ENCODE measurements around the gene XPNPEP3. TPM values are rescaled to one million over a fixed set of nuclear protein-coding genes. Genes with fewer than 3 reads are reported as not detected.

XPNPEP3 gene
- total RNA-seq, 1 experiment from 2014 or later = 17.5 TPM

DNA sequence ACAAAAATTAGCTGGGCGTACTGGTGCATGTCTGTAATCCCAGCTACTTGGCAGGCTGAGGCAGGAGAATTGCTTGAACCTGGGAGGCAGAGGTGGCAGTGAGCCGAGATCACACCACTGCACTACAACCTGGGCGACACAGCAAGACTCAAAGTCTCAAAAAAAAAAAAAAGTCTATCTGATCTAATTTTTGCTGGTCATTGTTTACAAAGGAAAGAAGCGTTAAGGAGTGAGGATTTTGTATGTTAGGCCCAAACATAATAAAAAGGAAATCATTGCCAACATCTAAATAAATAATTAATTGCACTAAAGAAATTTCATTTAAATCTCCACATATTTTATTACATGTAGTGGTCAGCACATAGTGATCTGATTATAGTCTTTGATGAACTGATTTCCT, 97.2 kb downstream of the XPNPEP3 start:
- H3K9ac ChIP-seq (ENCODE audit: low read length) = no peak overlapping the region
- H3K27ac ChIP-seq (ENCODE audit: low read length) = no peak overlapping the region
- H3K36me3 ChIP-seq (ENCODE audit: insufficient read depth, low read length) = peaks cover 33% of the 10 kb centered on the region
- H3K9me3 ChIP-seq (ENCODE audit: low read length) = no peaks in the 10 kb centered on the region
- H3K4me1 ChIP-seq (ENCODE audit: low read length) = peaks cover 21% of the 10 kb centered on the region
- peaks cover 65% of the 10 kb centered on the region for H3K79me2 ChIP-seq (ENCODE audit: low read length)
- H2AFZ ChIP-seq (ENCODE audit: low read length) = no peak overlapping the region
- no peaks in the 10 kb centered on the region for H4K20me1 ChIP-seq (ENCODE audit: insufficient read depth, low read depth, low read length)
- no peaks in the 10 kb centered on the region for H3K9me2 ChIP-seq (replicated peaks; ENCODE audit: insufficient read depth, low read length)
- no peak overlapping the region for H3K4me2 ChIP-seq (ENCODE audit: low read depth, low read length, poor library complexity, severe bottlenecking)
- H3K4me3 ChIP-seq (ENCODE audit: low read length) = no peak overlapping the region
- no peak for DNase-seq
- no peaks in the 10 kb centered on the region for H3K27me3 ChIP-seq (ENCODE audit: low read length)

DNA sequence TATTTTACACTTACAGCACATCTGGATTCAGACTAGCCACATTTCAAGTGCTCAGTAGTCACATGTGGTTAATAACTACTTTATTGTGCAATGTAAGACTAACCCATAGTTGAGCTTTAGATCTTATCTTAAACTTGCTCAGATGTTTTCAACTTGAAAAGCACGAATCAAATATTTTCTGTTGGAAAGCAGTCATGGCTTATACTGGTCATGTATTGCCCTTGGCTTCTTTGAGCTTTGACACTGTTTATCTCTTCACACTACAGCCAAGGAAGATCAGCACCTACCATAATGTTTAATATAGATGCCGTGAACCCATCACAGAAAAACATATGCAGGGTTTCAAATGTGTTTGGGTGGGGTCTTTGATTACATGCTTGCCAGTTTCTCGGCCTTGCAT, 98.6 kb downstream of the XPNPEP3 start:
- no peaks in the 10 kb centered on the region for H3K9me3 ChIP-seq (ENCODE audit: low read length)
- H3K9me2 ChIP-seq (replicated peaks; ENCODE audit: insufficient read depth, low read length) = no peaks in the 10 kb centered on the region
- no peak overlapping the region for H3K27ac ChIP-seq (ENCODE audit: low read length)
- DNase-seq = no peak
- peaks cover 16% of the 10 kb centered on the region for H3K4me1 ChIP-seq (ENCODE audit: low read length)
- H3K79me2 ChIP-seq (ENCODE audit: low read length) = peaks cover 78% of the 10 kb centered on the region
- H2AFZ ChIP-seq (ENCODE audit: low read length) = no peak overlapping the region
- H3K36me3 ChIP-seq (ENCODE audit: insufficient read depth, low read length) = peaks cover 33% of the 10 kb centered on the region
- H3K4me2 ChIP-seq (ENCODE audit: low read depth, low read length, poor library complexity, severe bottlenecking) = no peak overlapping the region
- H3K4me3 ChIP-seq (ENCODE audit: low read length) = no peak overlapping the region
- no peaks in the 10 kb centered on the region for H3K27me3 ChIP-seq (ENCODE audit: low read length)
- 0 out of 2 replicates have a peak, but pooled peaks cover 4% of the 10 kb centered on the region for H4K20me1 ChIP-seq (ENCODE audit: insufficient read depth, low read depth, low read length)
- no peak overlapping the region for H3K9ac ChIP-seq (ENCODE audit: low read length)

DNA sequence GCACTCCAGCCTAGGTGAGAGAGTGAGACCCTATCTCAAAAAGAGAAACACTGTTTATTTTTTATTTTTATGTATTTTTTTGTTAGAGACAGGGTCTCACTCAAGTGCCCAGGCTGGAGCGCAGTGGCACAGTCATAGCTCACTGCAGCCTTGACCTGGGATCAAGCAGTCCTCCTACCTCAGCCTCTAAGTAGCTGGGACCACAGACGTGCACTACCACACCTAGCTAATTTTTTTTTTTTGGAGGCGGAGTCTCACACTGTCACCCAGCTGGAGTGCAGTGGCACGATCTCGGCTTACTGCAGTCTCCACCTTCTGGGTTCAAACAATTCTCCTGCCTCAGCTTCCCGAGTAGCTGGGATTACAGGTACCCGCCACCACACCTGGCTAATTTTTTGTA, 100.7 kb downstream of the XPNPEP3 start:
- no peaks in the 10 kb centered on the region for H3K9me3 ChIP-seq (ENCODE audit: low read length)
- H3K79me2 ChIP-seq (ENCODE audit: low read length) = peaks cover 81% of the 10 kb centered on the region
- no peak overlapping the region for H3K27ac ChIP-seq (ENCODE audit: low read length)
- 0 out of 2 replicates have a peak, but pooled peaks cover 4% of the 10 kb centered on the region for H4K20me1 ChIP-seq (ENCODE audit: insufficient read depth, low read depth, low read length)
- peaks cover 11% of the 10 kb centered on the region for H3K4me1 ChIP-seq (ENCODE audit: low read length)
- H2AFZ ChIP-seq (ENCODE audit: low read length) = no peak overlapping the region
- no peaks in the 10 kb centered on the region for H3K27me3 ChIP-seq (ENCODE audit: low read length)
- H3K4me2 ChIP-seq (ENCODE audit: low read depth, low read length, poor library complexity, severe bottlenecking) = no peak overlapping the region
- H3K9ac ChIP-seq (ENCODE audit: low read length) = no peak overlapping the region
- no peaks in the 10 kb centered on the region for H3K9me2 ChIP-seq (replicated peaks; ENCODE audit: insufficient read depth, low read length)
- DNase-seq = no peak
- no peak overlapping the region for H3K4me3 ChIP-seq (ENCODE audit: low read length)
- H3K36me3 ChIP-seq (ENCODE audit: insufficient read depth, low read length) = peaks cover 38% of the 10 kb centered on the region

DNA sequence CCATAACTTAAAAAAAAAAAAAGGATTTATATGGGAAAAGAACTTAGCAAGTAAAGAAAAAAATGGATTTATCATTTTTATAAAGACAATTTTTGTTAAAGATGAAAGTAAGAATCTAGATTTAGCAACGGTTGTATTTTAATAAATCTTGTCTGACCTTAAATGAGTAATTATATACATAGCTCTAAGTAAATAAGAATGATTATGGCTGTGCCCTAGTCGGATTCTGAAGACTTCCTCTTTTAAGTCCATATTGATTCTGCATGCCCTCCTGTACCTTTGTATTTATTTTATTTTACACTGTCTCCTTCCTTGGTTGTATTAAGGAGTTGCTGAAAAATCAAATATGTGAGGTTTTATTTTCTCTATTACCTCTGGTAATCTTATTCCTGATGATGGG, 101.4 kb downstream of the XPNPEP3 start:
- H3K9ac ChIP-seq (ENCODE audit: low read length) = no peak overlapping the region
- peaks cover 39% of the 10 kb centered on the region for H3K36me3 ChIP-seq (ENCODE audit: insufficient read depth, low read length)
- 0 out of 2 replicates have a peak, but pooled peaks cover 4% of the 10 kb centered on the region for H4K20me1 ChIP-seq (ENCODE audit: insufficient read depth, low read depth, low read length)
- no peak overlapping the region for H2AFZ ChIP-seq (ENCODE audit: low read length)
- H3K4me2 ChIP-seq (ENCODE audit: low read depth, low read length, poor library complexity, severe bottlenecking) = no peak overlapping the region
- H3K4me3 ChIP-seq (ENCODE audit: low read length) = no peak overlapping the region
- no peaks in the 10 kb centered on the region for H3K27me3 ChIP-seq (ENCODE audit: low read length)
- peaks cover 78% of the 10 kb centered on the region for H3K79me2 ChIP-seq (ENCODE audit: low read length)
- no peak for DNase-seq
- no peak overlapping the region for H3K27ac ChIP-seq (ENCODE audit: low read length)
- peaks cover 4% of the 10 kb centered on the region for H3K4me1 ChIP-seq (ENCODE audit: low read length)
- no peaks in the 10 kb centered on the region for H3K9me2 ChIP-seq (replicated peaks; ENCODE audit: insufficient read depth, low read length)
- no peaks in the 10 kb centered on the region for H3K9me3 ChIP-seq (ENCODE audit: low read length)

DNA sequence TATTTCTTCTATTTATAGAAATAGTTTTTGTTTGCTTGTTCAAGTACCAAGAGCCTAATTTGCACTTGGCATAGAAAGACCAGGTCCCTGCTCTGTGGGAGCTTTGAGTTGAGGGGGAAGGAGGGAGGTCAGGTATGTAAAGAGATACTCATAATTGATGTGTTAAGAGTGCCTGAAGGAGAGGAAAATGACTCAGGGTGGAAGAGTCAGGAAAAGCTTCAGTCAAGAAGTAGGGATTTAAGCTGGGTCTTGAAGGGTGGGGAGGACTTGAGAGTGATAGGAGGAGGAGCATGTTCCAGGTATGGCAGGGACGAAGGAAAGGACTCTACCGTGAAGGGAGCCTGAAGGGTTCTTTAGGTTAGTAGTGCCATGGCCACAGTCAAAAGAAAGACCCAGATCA, 103.2 kb downstream of the XPNPEP3 start:
- no peak overlapping the region for H3K9ac ChIP-seq (ENCODE audit: low read length)
- peaks cover 65% of the 10 kb centered on the region for H3K79me2 ChIP-seq (ENCODE audit: low read length)
- DNase-seq = no peak
- H3K36me3 ChIP-seq (ENCODE audit: insufficient read depth, low read length) = peaks cover 34% of the 10 kb centered on the region
- no peaks in the 10 kb centered on the region for H3K4me1 ChIP-seq (ENCODE audit: low read length)
- H4K20me1 ChIP-seq (ENCODE audit: insufficient read depth, low read depth, low read length) = 0 out of 2 replicates have a peak, but pooled peaks cover 4% of the 10 kb centered on the region
- no peak overlapping the region for H2AFZ ChIP-seq (ENCODE audit: low read length)
- H3K4me3 ChIP-seq (ENCODE audit: low read length) = no peak overlapping the region
- no peak overlapping the region for H3K4me2 ChIP-seq (ENCODE audit: low read depth, low read length, poor library complexity, severe bottlenecking)
- H3K9me3 ChIP-seq (ENCODE audit: low read length) = no peaks in the 10 kb centered on the region
- H3K27me3 ChIP-seq (ENCODE audit: low read length) = no peaks in the 10 kb centered on the region
- no peaks in the 10 kb centered on the region for H3K9me2 ChIP-seq (replicated peaks; ENCODE audit: insufficient read depth, low read length)
- H3K27ac ChIP-seq (ENCODE audit: low read length) = no peak overlapping the region

DNA sequence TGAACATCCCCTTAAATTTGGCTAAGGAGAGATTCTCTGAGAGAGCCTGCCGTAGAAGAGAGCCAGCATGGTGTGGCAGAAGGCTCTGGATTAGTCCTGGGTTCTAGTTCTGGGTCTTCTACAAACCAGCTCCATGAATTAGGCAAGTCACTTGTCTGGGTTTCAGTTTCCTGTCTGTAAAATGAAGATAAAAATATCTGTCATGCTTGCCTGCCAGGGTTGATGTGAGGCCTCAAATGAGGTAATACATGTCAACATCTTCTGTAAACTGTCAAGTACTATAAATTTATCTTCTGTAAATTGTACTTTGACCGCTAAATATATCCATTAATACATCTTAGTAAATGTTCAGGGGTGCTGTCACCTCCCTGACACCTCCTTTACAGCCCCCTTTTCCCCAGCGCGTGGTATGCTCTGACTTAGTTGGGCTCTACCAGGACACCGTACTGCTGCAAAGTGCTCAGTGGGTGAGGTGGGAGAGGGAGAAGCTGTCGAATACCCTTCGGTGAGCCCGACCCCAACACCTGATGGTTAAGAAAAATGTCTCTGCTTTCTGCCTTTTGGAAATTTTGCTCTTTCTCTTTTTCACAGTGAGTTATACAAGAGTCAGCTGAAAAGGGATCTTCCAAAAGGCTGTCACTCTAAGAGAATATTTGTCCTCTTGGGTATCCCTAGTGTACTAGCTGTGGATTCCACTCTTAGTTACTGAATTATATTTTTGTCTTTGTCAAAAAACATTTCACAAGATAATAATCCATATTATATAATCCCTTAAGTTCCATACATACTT, 109.2 kb downstream of the XPNPEP3 start:
- no peaks in the 10 kb centered on the region for H3K9me2 ChIP-seq (replicated peaks; ENCODE audit: insufficient read depth, low read length)
- H3K4me3 ChIP-seq (ENCODE audit: low read length) = no peak overlapping the region
- H3K27ac ChIP-seq (ENCODE audit: low read length) = no peak overlapping the region
- DNase-seq = no peak
- H2AFZ ChIP-seq (ENCODE audit: low read length) = no peak overlapping the region
- no peaks in the 10 kb centered on the region for H4K20me1 ChIP-seq (ENCODE audit: insufficient read depth, low read depth, low read length)
- H3K27me3 ChIP-seq (ENCODE audit: low read length) = no peaks in the 10 kb centered on the region
- no peak overlapping the region for H3K9ac ChIP-seq (ENCODE audit: low read length)
- no peaks in the 10 kb centered on the region for H3K4me1 ChIP-seq (ENCODE audit: low read length)
- H3K36me3 ChIP-seq (ENCODE audit: insufficient read depth, low read length) = peaks cover 46% of the 10 kb centered on the region
- no peak overlapping the region for H3K4me2 ChIP-seq (ENCODE audit: low read depth, low read length, poor library complexity, severe bottlenecking)
- H3K9me3 ChIP-seq (ENCODE audit: low read length) = no peaks in the 10 kb centered on the region
- H3K79me2 ChIP-seq (ENCODE audit: low read length) = peaks cover 18% of the 10 kb centered on the region

DNA sequence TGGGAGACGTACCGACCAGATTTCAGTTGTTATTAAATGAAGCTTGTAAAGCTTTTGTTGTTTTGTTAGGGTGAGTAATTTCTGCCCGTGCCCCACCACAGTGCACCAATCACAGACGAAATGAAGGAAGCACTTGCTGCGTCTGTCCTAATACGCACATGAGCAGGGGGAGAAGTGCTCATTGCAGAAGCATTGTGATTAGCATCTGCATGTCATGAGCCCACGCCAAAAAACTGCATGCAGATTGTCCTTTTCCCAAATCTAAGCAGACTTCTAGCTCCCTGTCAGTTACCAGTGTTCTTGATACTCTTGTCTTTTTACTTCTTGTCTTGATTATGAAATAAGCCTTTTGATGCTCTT, 109.8 kb downstream of the XPNPEP3 start:
- no peak overlapping the region for H3K4me2 ChIP-seq (ENCODE audit: low read depth, low read length, poor library complexity, severe bottlenecking)
- H3K27ac ChIP-seq (ENCODE audit: low read length) = no peak overlapping the region

DNA sequence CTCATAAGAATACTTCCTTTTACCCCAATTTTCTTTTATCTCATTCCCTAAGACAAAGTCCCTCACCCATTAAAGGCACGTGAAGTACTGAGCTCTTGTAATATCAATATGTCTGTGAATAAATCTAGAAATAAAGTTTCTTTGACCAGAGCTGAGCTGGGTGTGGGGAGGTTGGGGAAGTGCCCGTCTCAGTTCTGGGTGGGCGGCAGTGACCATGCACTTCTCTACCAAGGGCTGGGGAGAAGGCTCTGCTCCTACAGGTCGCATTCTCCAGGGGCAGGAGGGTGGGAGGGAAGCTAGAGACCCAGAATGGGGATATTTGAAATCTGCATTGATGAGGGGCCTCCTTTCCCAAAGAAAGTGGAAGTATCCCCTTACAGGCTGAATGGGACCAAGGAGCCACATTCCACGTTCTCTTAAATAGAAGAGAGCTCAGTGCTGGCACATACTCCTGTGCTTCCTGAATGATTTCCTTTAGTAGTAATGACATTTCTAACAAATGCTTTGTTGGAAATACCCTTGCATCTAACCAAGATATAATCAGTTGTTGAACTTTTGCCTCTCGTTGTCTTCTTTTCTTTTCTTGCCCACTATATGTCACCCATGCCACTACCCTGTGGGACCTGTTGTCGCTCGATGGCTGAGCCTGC, 110.3 kb downstream of the XPNPEP3 start:
- Histone ChIP-seq H3K27ac (ENCODE audit: low read length) (no peak overlapping the region), H2AFZ (ENCODE audit: low read length) (no peak overlapping the region), H3K79me2 (ENCODE audit: low read length) (peaks cover 10% of the 10 kb centered on the region), H4K20me1 (ENCODE audit: insufficient read depth, low read depth, low read length) (no peaks in the 10 kb centered on the region), H3K4me2 (ENCODE audit: low read depth, low read length, poor library complexity, severe bottlenecking) (no peak overlapping the region), H3K9me3 (ENCODE audit: low read length) (no peaks in the 10 kb centered on the region), H3K9ac (ENCODE audit: low read length) (no peak overlapping the region), H3K4me1 (ENCODE audit: low read length) (no peaks in the 10 kb centered on the region), H3K4me3 (ENCODE audit: low read length) (no peak overlapping the region), H3K9me2 (replicated peaks; ENCODE audit: insufficient read depth, low read length) (no peaks in the 10 kb centered on the region), H3K36me3 (ENCODE audit: insufficient read depth, low read length) (peaks cover 42% of the 10 kb centered on the region), H3K27me3 (ENCODE audit: low read length) (no peaks in the 10 kb centered on the region)
- no peak for DNase-seq

More for the DNA sequence above, 109.8 kb downstream of the XPNPEP3 start:
- H3K79me2 ChIP-seq (ENCODE audit: low read length) = peaks cover 15% of the 10 kb centered on the region
- no peaks in the 10 kb centered on the region for H3K9me3 ChIP-seq (ENCODE audit: low read length)
- H3K36me3 ChIP-seq (ENCODE audit: insufficient read depth, low read length) = peaks cover 46% of the 10 kb centered on the region
- no peaks in the 10 kb centered on the region for H3K4me1 ChIP-seq (ENCODE audit: low read length)
- H3K9ac ChIP-seq (ENCODE audit: low read length) = no peak overlapping the region
- no peaks in the 10 kb centered on the region for H4K20me1 ChIP-seq (ENCODE audit: insufficient read depth, low read depth, low read length)
- no peak for DNase-seq
- no peak overlapping the region for H3K4me3 ChIP-seq (ENCODE audit: low read length)
- no peak overlapping the region for H2AFZ ChIP-seq (ENCODE audit: low read length)
- no peaks in the 10 kb centered on the region for H3K9me2 ChIP-seq (replicated peaks; ENCODE audit: insufficient read depth, low read length)
- H3K27me3 ChIP-seq (ENCODE audit: low read length) = no peaks in the 10 kb centered on the region

Measured in Karpas-422 (cell line).